Activated CD4-positive, CD25-positive, alpha-beta regulatory T cell (primary cell): ENCODE data around the gene INHBE.
"Not testable (repeated sequence)": the region's sequence is repeated elsewhere in the genome, so short reads cannot be mapped to it uniquely, and the experiment has no call there.

ENCODE experiments used
- DNase-seq, 4 experiments: peaks; one replicate each; lab custom pipeline; 2025; lab: John Stamatoyannopoulos, UW

The INHBE gene

GRCh38 chr12:57454566-57455373 is at the start of gene INHBE:
Gene INHBE (plus strand): TSS chr12:57455307. CDS start chr12:57455537, 230 bp downstream.
- DNase-seq = no peak

- DNase-seq = no peak
Measured at GRCh38 chr12:57410534-57410933, 44.6 kb upstream of the INHBE start.

GRCh38 chr12:57414160-57414559 is 40.9 kb upstream of the INHBE start:
- not testable (repeated sequence) for DNase-seq

- no peak for DNase-seq
Measured at GRCh38 chr12:57415088-57415487, 40.0 kb upstream of the INHBE start.

GRCh38 chr12:57416039-57416996 is 38.8 kb upstream of the INHBE start:
- DNase-seq = no peak

GRCh38 chr12:57418255-57418654 is 36.9 kb upstream of the INHBE start:
- DNase-seq = no peak

- no peak for DNase-seq
Measured at GRCh38 chr12:57419495-57419894, 35.6 kb upstream of the INHBE start.

GRCh38 chr12:57420482-57420881 is 34.6 kb upstream of the INHBE start:
- DNase-seq = no peak

GRCh38 chr12:57426948-57427347 is 28.2 kb upstream of the INHBE start:
- DNase-seq = not testable (repeated sequence)

- DNase-seq = no peak
Measured at GRCh38 chr12:57428965-57429364, 26.1 kb upstream of the INHBE start.

- DNase-seq = no peak
Measured at GRCh38 chr12:57429473-57430111, 25.5 kb upstream of the INHBE start.

- peak; percentile 27 to 59 (median 48) for DNase-seq
Measured at GRCh38 chr12:57430112-57430930, 24.8 kb upstream of the INHBE start.

GRCh38 chr12:57430931-57431566 is 24.1 kb upstream of the INHBE start, which contains the start of gene R3HDM2:
Gene R3HDM2 (minus strand): TSS chr12:57431043. CDS start chr12:57310428, 120,615 bp downstream.
- peak; percentile 87 to 91 (median 90) for DNase-seq

GRCh38 chr12:57431654-57432188 is 23.4 kb upstream of the INHBE start:
- DNase-seq = no peak

- DNase-seq = no peak
Measured at GRCh38 chr12:57433370-57433769, 21.7 kb upstream of the INHBE start.

GRCh38 chr12:57434517-57435223 is 20.4 kb upstream of the INHBE start, which contains the start of gene INHBC:
Gene INHBC (plus strand): TSS chr12:57434784. CDS start chr12:57434887, 103 bp downstream.
- no peak for DNase-seq

- no peak for DNase-seq
Measured at GRCh38 chr12:57435293-57435692, 19.8 kb upstream of the INHBE start.

- DNase-seq = no peak
Measured at GRCh38 chr12:57438400-57438799, 16.7 kb upstream of the INHBE start.

GRCh38 chr12:57439762-57440266 is 15.3 kb upstream of the INHBE start:
- DNase-seq = no peak
